Pancreas (tissue), 10 donors: ENCODE measurements around the gene RASSF8. TPM values are rescaled to one million over a fixed set of nuclear protein-coding genes. Genes with fewer than 3 reads are reported as not detected.

Source experiments
- ATAC-seq, 4 donors: fragments of 200-7000 bp; cut with Tn5 transposase; one replicate each; pipeline versions ENCODE4 v1.8.0 to v1.9.1; 2020; ENCODE audit warnings: mild to moderate bottlenecking in 4 of 4, moderate library complexity in 4 of 4
- DNase-seq, 6 donors: peaks; one replicate each; pipeline ENCODE4 v3.0.0-alpha.2; 2020
- FAIRE-seq: peaks from 2 replicates; lab custom pipeline; 2012; peaks lifted over from hg19 to GRCh38; lab: Jason Lieb, UNC
- H3K27ac ChIP-seq, 4 donors: fragments of 200-600 bp; sonication (generic); 1 replicate in 3 of 4; 2 replicates in 1 of 4; pipeline versions ENCODE4 v1.5.0 to v1.8.0; 2020
- H3K27me3 ChIP-seq, 4 donors: fragments of 200-600 bp; one replicate each; pipeline ENCODE4 v1.8.0; 2021
- H3K36me3 ChIP-seq, 3 donors: fragments of 200-600 bp; sonication (generic) in 1 of 3; one replicate each; pipeline versions ENCODE4 v1.5.0 to v1.8.0; 2020 to 2021
- H3K4me1 ChIP-seq, 3 donors: fragments of 200-600 bp; one replicate each; pipeline ENCODE4 v1.8.0; 2021
- H3K4me3 ChIP-seq, 4 donors: fragments of 200-600 bp; sonication (generic) in 2 of 4; one replicate each; pipeline versions ENCODE4 v1.5.0 to v1.8.0; 2020 to 2021
- H3K9me3 ChIP-seq, 4 donors: fragments of 200-600 bp; one replicate each; pipeline ENCODE4 v1.8.0; 2021
- WGBS, 2 donors: extraction: QIAGEN DNeasy Blood & Tissue Kit; methylation state at CpG; one replicate each; pipeline ENCODE4 v1.1.7; 2013; 5-methylcytosine and 5-hydroxymethylcytosine counted together
- intact Hi-C, 3 donors: fragments of 100-400 bp; cut with DNase I; formaldehyde crosslinking; loops; one replicate each; pipeline versions ENCODE4 v1.11.1 to v1.14.2; 2022
- polyA plus RNA-seq, 2 donors: library from polyadenylated mRNA; stranded (reverse); fragments of 200-250 nt; gene quantifications; one replicate each; pipeline ENCODE4 v1.2.3, GENCODE V29; 2013
- total RNA-seq, 6 donors: library from RNA; stranded (reverse); fragmentation: NEBNext Ultra II Directional in 4 of 6; extraction: Animal tissue kit (Norgen Biotek cat#: 25700) in 4 of 6; gene quantifications; one replicate each; pipeline versions ENCODE4 v1.2.1 to v1.2.4, GENCODE V29; 2021 to 2023
- TF ChIP-seq, protein P1 (sequence below), 4 donors: fragments of 200-600 bp; sonication (generic) in 3 of 4; IDR thresholded peaks; one replicate each; pipeline versions ENCODE4 v1.5.0 to v1.8.0; 2021; ENCODE audit warnings: antibody characterized with exemption in 4 of 4
- donor health status: healthy with polysubstance abuse.
- donor health status: DM: no; HTN: no; CAD: no; lungs with moderate emphysema.
- donor health status: DM: no; HTN: no; CAD: no.
- donor health status: control.
- donor health status: control.
- donor health status: Bipolar disorder and iron deficiency.
- donor health status: DM: yes; HTN: yes; CAD: no.
- donor health status: DM: no; HTN: no; CAD: no.
- donor health status: DM: no; HTN: no; CAD: no.
- donor health status: DM: yes; HTN: yes; CAD: no.

The RASSF8 gene
- total and polyA plus RNA-seq, 8 donors, result 4.3 to 25.0 (median 7.4) TPM

- no peaks in the 10 kb centered on the region for H3K27me3 ChIP-seq
- H3K9me3 ChIP-seq, result no peaks in the 10 kb centered on the region
- ATAC-seq (no peak), DNase-seq (no peak), FAIRE-seq (no peak)
- TF ChIP-seq, protein P1, sequence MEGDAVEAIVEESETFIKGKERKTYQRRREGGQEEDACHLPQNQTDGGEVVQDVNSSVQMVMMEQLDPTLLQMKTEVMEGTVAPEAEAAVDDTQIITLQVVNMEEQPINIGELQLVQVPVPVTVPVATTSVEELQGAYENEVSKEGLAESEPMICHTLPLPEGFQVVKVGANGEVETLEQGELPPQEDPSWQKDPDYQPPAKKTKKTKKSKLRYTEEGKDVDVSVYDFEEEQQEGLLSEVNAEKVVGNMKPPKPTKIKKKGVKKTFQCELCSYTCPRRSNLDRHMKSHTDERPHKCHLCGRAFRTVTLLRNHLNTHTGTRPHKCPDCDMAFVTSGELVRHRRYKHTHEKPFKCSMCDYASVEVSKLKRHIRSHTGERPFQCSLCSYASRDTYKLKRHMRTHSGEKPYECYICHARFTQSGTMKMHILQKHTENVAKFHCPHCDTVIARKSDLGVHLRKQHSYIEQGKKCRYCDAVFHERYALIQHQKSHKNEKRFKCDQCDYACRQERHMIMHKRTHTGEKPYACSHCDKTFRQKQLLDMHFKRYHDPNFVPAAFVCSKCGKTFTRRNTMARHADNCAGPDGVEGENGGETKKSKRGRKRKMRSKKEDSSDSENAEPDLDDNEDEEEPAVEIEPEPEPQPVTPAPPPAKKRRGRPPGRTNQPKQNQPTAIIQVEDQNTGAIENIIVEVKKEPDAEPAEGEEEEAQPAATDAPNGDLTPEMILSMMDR (IDR thresholded peaks at IDR 0.05), result no peak
- no peaks in the 10 kb centered on the region for H3K36me3 ChIP-seq
- H3K4me3 ChIP-seq, result no peak overlapping the region
- WGBS, 2 donors, result 79 to 86% methylated on average over 1 of the region's 1 CpG
- intact Hi-C loops, result no loop called here
- H3K4me1 ChIP-seq, result peaks cover 0 to 11% (median 10%) of the 10 kb centered on the region in 3 donors
- peak overlapping the region in 2 of 4 donors; percentile 7 to 23 for H3K27ac ChIP-seq
Measured at GRCh38 chr12:25996677-25997076, 38.2 kb downstream of the RASSF8 start.

DNA sequence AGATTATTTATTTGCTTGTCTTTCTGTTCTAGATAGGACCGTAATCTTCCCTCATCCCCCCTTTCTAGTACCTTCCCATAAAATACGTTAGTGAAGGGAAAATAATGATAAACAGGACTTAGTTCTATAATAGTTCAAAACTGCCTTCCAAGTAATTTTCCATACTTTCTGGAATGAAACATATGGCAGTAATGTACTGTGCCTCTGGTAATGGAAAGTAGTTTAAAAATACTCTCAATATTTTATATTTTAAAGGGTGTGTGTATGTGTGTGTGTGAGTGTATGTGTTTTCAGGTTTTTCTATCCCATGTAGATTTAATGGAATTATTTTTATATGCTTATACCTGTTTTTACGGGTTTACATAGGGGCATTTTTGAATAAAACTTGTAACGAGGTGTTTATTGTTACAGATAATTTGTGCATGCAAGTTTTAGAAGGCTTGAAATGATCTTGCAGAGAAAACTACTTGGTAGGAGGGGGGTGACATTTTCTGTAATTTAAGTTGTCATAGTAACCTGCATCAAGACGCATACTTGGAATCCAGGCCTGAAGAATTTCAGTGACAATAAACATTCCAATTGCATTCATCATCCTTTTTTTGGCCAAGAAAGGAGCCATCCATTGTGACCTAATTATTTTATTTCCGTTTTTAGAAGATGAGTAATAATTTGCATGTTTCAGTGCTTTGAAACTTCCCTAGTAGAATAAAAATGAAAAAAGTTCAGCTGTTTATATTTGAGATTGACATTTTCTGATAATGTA is 38.9 kb downstream of the RASSF8 start:
- intact Hi-C loops, result no loop called here
- ATAC-seq, result peak in 3 of 4 donors; percentile 22 to 36 (median 36)
- FAIRE-seq, result peak; percentile 86

DNA sequence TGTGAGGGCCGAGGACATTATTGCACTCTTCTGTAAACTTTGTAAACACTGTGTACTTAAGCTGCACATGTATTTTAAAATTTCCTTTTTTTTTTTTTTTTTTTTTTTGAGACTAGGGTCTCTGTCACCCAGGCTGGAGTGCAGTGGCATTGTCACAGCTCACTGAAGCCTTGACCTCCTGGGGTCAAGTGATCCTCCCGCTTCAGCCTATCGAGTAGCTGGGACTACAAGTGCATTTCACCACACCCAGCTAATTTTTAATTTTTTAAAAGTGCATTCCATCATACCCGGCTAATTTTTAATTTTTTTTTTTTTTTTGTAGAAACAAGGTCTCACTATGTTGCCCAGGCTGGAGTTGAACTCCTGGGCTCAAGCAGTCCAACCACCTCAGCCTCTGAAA is 42.4 kb downstream of the RASSF8 start:
- FAIRE-seq (no peak), DNase-seq (no peak), ATAC-seq (no peak)
- Histone ChIP-seq H3K27ac (no peak overlapping the region), H3K36me3 (no peaks in the 10 kb centered on the region), H3K9me3 (no peaks in the 10 kb centered on the region), H3K4me1 (peaks cover 0 to 10% (median 6%) of the 10 kb centered on the region in 3 donors), H3K27me3 (no peaks in the 10 kb centered on the region), H3K4me3 (no peak overlapping the region)
- intact Hi-C loops, result no loop called here
- TF ChIP-seq, protein P1 (IDR thresholded peaks at IDR 0.05), result no peak
- 67 to 77% methylated on average over 4 of the region's 4 CpGs for WGBS, 2 donors

More for the DNA sequence above, 38.9 kb downstream of the RASSF8 start:
- no peaks in the 10 kb centered on the region for H3K9me3 ChIP-seq
- TF ChIP-seq, protein P1 (IDR thresholded peaks at IDR 0.05), result no peak
- whole genome bisulfite sequencing, 2 donors, result 57 to 60% methylated on average over 6 of the region's 6 CpGs
- H3K27me3 ChIP-seq, result no peaks in the 10 kb centered on the region
- H3K4me3 ChIP-seq, result no peak overlapping the region
- no peaks in the 10 kb centered on the region for H3K36me3 ChIP-seq
- H3K4me1 ChIP-seq, result peaks cover 0 to 10% (median 6%) of the 10 kb centered on the region in 3 donors
- H3K27ac ChIP-seq, result peak overlapping the region in 2 of 4 donors; percentile 7 to 25
- DNase-seq, result no peak

DNA sequence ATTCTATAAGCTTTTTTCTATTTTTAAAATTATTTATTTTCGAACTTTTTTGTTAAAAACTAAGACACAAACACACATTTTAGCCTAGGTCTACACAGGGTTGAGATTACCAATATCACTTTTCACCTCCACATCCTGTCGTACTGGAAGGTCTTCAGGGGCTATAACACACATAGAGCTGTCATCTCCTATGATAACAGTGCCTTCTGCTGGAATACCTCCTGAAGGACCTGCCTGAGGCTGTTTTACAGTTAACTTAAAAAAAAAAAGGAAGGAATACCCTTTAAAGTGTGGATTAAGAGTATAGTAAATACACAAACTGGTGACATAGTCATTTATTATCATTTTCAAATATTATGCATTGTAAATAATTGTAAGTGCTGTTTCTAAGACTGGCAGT is 43.0 kb downstream of the RASSF8 start:
- intact Hi-C loops, result no loop called here
- Histone ChIP-seq H3K27me3 (no peaks in the 10 kb centered on the region), H3K4me1 (peaks cover 0 to 10% (median 6%) of the 10 kb centered on the region in 3 donors), H3K36me3 (no peaks in the 10 kb centered on the region), H3K4me3 (no peak overlapping the region), H3K27ac (no peak overlapping the region), H3K9me3 (no peaks in the 10 kb centered on the region)
- DNase-seq, result no peak
- ATAC-seq, result no peak
- TF ChIP-seq, protein P1 (IDR thresholded peaks at IDR 0.05), result no peak
- WGBS, 2 donors, result 52 to 56% methylated on average over 2 of the region's 2 CpGs
- FAIRE-seq, result no peak

DNA sequence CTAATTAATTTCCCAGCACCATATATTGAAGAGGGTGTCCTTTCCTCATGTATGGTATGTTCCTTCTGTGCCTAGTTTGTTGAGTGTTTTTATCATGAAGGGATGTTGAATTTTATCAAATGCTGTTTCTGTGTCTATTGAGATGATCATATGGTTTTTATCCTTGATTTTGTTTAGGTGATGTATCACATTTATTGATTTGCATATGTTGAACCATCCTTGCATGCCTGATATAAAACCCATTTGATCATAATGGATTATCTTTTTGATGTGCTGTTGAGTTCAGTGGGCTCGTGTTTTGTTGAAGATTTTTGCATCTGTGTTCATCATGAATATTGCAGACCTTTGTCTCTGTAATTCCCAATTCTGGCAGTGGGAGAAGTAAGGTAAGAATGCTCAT is 44.6 kb downstream of the RASSF8 start:
- intact Hi-C loops, result no loop called here
- 88 to 95% methylated on average over 1 of the region's 1 CpG for WGBS, 2 donors
- DNase-seq, result no peak
- FAIRE-seq, result no peak
- Histone ChIP-seq H3K27me3 (no peaks in the 10 kb centered on the region), H3K9me3 (no peaks in the 10 kb centered on the region), H3K4me3 (no peak overlapping the region), H3K27ac (no peak overlapping the region), H3K4me1 (peaks cover 0 to 7% (median 0%) of the 10 kb centered on the region in 3 donors), H3K36me3 (no peaks in the 10 kb centered on the region)
- ATAC-seq, result no peak
- TF ChIP-seq, protein P1 (IDR thresholded peaks at IDR 0.05), result no peak
